GM12892 (cell line): ENCODE data around the gene HSF2BP.

ENCODE experiments used
- POLR2A ChIP-seq: IDR thresholded peaks from 2 replicates; pipeline ENCODE4 v1.6.1; 2011; ENCODE audit warnings: low read depth, low read length, control low read depth
- POLR2AphosphoS5 ChIP-seq: IDR thresholded peaks from 2 replicates; pipeline ENCODE4 v1.6.1; 2011; ENCODE audit warnings: low read depth, low read length, control low read depth
- TAF1 ChIP-seq: IDR thresholded peaks from 2 replicates; pipeline ENCODE4 v1.6.1; 2011; ENCODE audit warnings: low read depth, mild to moderate bottlenecking, control low read depth, low read length, borderline replicate concordance

- TF ChIP-seq TAF1 (no peak), POLR2A (0 out of 2 replicates have a peak, but pooled peaks have one; percentile 18), POLR2AphosphoS5 (peak; percentile 41; the same call in 1 of the 2 replicates)
Measured at GRCh38 chr21:43689556-43690337, 30.5 kb upstream of the HSF2BP start.
